ENCODE measurements around the gene PPM1A. TPM values are rescaled to one million over a fixed set of nuclear protein-coding genes. Genes with fewer than 3 reads are reported as not detected.

The PPM1A gene
- total RNA-seq (2022; extraction: Qiagen RNA extraction; ENCODE audit: low read depth): 31.6 to 49.2 TPM (median 36.8 TPM) in 5 replicates

DNA sequence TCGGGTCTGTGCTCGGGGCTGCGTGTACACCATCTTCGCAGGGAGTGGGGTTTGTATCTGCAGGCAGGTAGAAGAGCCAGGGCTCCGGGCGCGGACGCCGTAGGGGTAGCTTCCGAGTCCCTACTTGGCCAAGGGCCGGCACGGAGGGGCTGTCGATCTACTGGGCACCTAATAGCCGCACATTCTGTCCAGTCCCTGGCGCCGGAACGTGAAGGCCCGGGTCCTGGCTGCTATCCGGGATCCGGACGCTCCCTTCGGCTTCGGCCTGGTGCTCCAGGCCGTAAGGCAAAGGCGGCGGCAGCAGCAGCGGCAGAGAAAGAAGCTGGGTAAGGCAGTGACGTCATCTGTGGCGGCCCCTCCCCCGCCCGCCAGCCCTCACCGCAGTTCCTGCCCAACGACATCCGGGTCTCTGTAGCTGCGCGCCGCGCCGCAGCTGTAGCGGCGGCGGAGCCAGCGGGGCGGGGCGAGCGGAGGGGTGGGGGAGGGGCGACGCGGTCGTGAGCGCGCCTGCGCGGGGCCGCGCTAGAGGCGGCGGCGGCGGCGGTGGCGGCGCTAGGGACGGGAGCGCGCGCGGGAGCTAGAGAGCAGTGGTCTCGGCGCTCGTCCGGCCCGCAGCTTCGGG is at the start of gene PPM1A:
Gene PPM1A (plus strand): TSS at position 525 of the 622 bp plus-strand sequence. CDS start 33,483 bp downstream, outside the sequence.

Other genes starting within 250 kb of the PPM1A start
- 23.9 to 45.9 TPM (median 29.7 TPM) in 5 replicates for gene PCNX4, start 157.3 kb upstream of the PPM1A start, total RNA-seq (2022; extraction: Qiagen RNA extraction; ENCODE audit: low read depth)
- 80.4 to 84.4 TPM (median 82.6 TPM) in 5 replicates for gene DHRS7, start 83.8 kb upstream of the PPM1A start, total RNA-seq (2022; extraction: Qiagen RNA extraction; ENCODE audit: low read depth)
- gene C14orf39, start 236.8 kb downstream of the PPM1A start, total RNA-seq (2022; extraction: Qiagen RNA extraction; ENCODE audit: low read depth): not detected in 5 replicates

Measured in A549 treated with ZK216348 at 1 μM for 4 hours (cell line).